GM10248 (cell line): ENCODE measurements around the gene ACTR3.

Experiments used
- CTCF ChIA-PET: fragments of 300-600 bp; sonication (Branson Sonifier 250); formaldehyde crosslinking; extraction: SDS; loops from one replicate; lab custom pipeline; 2021; ENCODE audit warnings: antibody characterized with exemption; lab: Yijun Ruan, JAX
- POLR2A ChIA-PET: fragments of 350-650 bp; sonication (Branson Sonifier 250); formaldehyde crosslinking; extraction: SDS; loops from one replicate; lab custom pipeline; 2020; ENCODE audit warnings: antibody characterized with exemption; lab: Yijun Ruan, JAX
- DNase-seq: peaks from one replicate; pipeline ENCODE4 v3.0.0; 2012; ENCODE audit errors: extremely low spot score
- TF ChIP-seq, protein P1 (sequence below): IDR thresholded peaks from 2 replicates; pipeline ENCODE4 v1.5.1; 2012; ENCODE audit warnings: mild to moderate bottlenecking, low read depth; ENCODE audit errors: extremely low read depth, missing control alignments, control extremely low read depth

ACTR3 gene

GRCh38 chr2:113986762-113987290, 96.9 kb downstream of the ACTR3 start:
- TF ChIP-seq, protein P1, sequence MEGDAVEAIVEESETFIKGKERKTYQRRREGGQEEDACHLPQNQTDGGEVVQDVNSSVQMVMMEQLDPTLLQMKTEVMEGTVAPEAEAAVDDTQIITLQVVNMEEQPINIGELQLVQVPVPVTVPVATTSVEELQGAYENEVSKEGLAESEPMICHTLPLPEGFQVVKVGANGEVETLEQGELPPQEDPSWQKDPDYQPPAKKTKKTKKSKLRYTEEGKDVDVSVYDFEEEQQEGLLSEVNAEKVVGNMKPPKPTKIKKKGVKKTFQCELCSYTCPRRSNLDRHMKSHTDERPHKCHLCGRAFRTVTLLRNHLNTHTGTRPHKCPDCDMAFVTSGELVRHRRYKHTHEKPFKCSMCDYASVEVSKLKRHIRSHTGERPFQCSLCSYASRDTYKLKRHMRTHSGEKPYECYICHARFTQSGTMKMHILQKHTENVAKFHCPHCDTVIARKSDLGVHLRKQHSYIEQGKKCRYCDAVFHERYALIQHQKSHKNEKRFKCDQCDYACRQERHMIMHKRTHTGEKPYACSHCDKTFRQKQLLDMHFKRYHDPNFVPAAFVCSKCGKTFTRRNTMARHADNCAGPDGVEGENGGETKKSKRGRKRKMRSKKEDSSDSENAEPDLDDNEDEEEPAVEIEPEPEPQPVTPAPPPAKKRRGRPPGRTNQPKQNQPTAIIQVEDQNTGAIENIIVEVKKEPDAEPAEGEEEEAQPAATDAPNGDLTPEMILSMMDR = no peak
- CTCF ChIA-PET = interaction anchor here (1.4 to 1.8 kb wide), 2 partner anchors 9 to 10 kb away, joined by 4 to 5 read pairs; no protein-coding TSS in a partner anchor

DNA sequence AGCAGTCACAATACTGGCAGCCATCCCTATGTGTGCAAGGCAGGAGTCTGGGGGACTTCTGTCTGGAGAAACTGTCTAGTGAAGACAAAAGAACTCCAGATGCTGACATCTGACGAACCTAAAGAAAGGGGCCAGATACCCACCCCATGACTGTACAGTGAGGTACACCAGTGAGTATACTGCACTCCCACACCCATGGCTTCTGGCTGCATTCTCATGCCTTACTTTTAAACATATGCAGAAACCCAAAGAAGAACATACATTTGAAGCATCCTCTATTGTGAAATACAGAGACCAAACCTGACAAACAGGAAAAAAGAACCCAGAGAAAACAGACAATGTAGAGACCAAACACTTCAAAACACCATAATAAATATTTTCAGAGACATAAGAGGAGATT, 102.2 kb downstream of the ACTR3 start:
- DNase-seq = no peak
- ChIA-PET CTCF (interaction anchor here (1.2 to 1.3 kb wide), 2 partner anchors 11 to 13 kb away, joined by 4 read pairs; no protein-coding TSS in a partner anchor), POLR2A (no interaction called here)
- TF ChIP-seq, protein P1 = no peak

More at GRCh38 chr2:113986762-113987290, 96.9 kb downstream of the ACTR3 start:
- no peak for DNase-seq
- POLR2A ChIA-PET = no interaction called here

- ChIA-PET CTCF (interaction anchor here (2.5 kb wide), 1 partner anchor 11 kb away, joined by 5 read pairs; no protein-coding TSS in a partner anchor), POLR2A (no interaction called here)
- TF ChIP-seq, protein P1 = no peak
Measured at GRCh38 chr2:113996671-113997594, 107.0 kb downstream of the ACTR3 start.

GRCh38 chr2:114001152-114001551, 111.3 kb downstream of the ACTR3 start:
- CTCF ChIA-PET = interaction anchor here (1.4 kb wide), 1 partner anchor 10 kb away, joined by 4 read pairs; no protein-coding TSS in a partner anchor
- TF ChIP-seq, protein P1 = no peak
- POLR2A ChIA-PET = no interaction called here
- DNase-seq = no peak

More at GRCh38 chr2:113996671-113997594, 107.0 kb downstream of the ACTR3 start:
- DNase-seq = no peak

DNA sequence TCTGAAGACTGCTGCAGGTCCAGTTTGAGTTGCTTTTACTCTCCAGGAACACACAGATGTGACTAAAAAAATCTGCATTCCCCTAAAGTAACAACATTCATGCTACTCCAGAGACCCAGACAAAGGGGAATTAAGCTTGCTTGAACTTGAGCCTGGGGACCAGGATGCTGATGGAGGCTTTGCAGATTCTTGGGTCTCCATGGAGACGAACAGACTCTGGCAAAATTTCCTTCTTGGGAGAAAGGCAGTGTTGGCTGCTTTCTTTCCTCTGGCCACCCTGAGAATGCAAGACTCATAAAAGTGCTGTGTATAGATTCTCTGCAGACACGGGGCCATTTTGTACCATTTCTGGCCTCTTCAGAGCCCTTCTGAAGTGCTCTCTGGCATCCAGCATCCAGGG, 112.0 kb downstream of the ACTR3 start:
- CTCF ChIA-PET = interaction anchor here (0.8 to 1.4 kb wide), 2 partner anchors 11 to 13 kb away, joined by 3 to 4 read pairs; no protein-coding TSS in a partner anchor
- no peak for DNase-seq
- POLR2A ChIA-PET = no interaction called here

More for the DNA sequence above, 112.0 kb downstream of the ACTR3 start:
- TF ChIP-seq, protein P1 = no peak
